ENCODE measurements around the gene DDX24.

GRCh38 chr14:94102768-94103482 is 21.9 kb upstream of the DDX24 start:
- TF ChIP-seq, protein P1, sequence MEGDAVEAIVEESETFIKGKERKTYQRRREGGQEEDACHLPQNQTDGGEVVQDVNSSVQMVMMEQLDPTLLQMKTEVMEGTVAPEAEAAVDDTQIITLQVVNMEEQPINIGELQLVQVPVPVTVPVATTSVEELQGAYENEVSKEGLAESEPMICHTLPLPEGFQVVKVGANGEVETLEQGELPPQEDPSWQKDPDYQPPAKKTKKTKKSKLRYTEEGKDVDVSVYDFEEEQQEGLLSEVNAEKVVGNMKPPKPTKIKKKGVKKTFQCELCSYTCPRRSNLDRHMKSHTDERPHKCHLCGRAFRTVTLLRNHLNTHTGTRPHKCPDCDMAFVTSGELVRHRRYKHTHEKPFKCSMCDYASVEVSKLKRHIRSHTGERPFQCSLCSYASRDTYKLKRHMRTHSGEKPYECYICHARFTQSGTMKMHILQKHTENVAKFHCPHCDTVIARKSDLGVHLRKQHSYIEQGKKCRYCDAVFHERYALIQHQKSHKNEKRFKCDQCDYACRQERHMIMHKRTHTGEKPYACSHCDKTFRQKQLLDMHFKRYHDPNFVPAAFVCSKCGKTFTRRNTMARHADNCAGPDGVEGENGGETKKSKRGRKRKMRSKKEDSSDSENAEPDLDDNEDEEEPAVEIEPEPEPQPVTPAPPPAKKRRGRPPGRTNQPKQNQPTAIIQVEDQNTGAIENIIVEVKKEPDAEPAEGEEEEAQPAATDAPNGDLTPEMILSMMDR (IDR thresholded peaks at IDR 0.05; ENCODE audit: poor library complexity) = no peak
- no peak for TF ChIP-seq EZH2phosphoT487 (IDR thresholded peaks at IDR 0.05; ENCODE audit: low read depth, severe bottlenecking, unreplicated experiment)
- TF ChIP-seq EZH2 (IDR thresholded peaks at IDR 0.05; ENCODE audit: borderline replicate concordance) = no peak
